Parathyroid adenoma (tissue), 2 donors: ENCODE measurements around the gene SEMA3F.

Experiments used
- H2AFZ ChIP-seq: fragments of 300-600 bp; sonication (generic); one replicate; pipeline ENCODE4 v1.7.0; 2017; ENCODE audit warnings: antibody characterized with exemption, mild to moderate bottlenecking
- H3K27ac ChIP-seq: fragments of 300-600 bp; sonication (generic); one replicate; pipeline ENCODE4 v1.7.0; 2017
- H3K27me3 ChIP-seq: fragments of 300-600 bp; sonication (generic); one replicate; pipeline ENCODE4 v1.7.0; 2017; ENCODE audit warnings: low read length; ENCODE audit not compliant: control insufficient read depth, insufficient read depth
- H3K36me3 ChIP-seq: fragments of 300-600 bp; sonication (generic); one replicate; pipeline ENCODE4 v1.7.0; 2017; ENCODE audit warnings: low read length; ENCODE audit not compliant: control insufficient read depth, insufficient read depth
- H3K4me1 ChIP-seq: fragments of 300-600 bp; sonication (generic); one replicate; pipeline ENCODE4 v1.7.0; 2017; ENCODE audit warnings: control low read depth
- H3K4me2 ChIP-seq: fragments of 300-600 bp; sonication (generic); one replicate; pipeline ENCODE4 v1.7.0; 2017; ENCODE audit warnings: low read length
- H3K4me3 ChIP-seq: fragments of 300-600 bp; sonication (generic); one replicate; pipeline ENCODE4 v1.7.0; 2017; ENCODE audit warnings: low read depth, low read length
- H3K79me2 ChIP-seq: fragments of 300-600 bp; sonication (generic); one replicate; pipeline ENCODE4 v1.7.0; 2017; ENCODE audit warnings: control low read depth
- H3K9ac ChIP-seq: fragments of 300-600 bp; sonication (generic); one replicate; pipeline ENCODE4 v1.7.0; 2017; ENCODE audit warnings: mild to moderate bottlenecking
- H3K9me3 ChIP-seq: fragments of 300-600 bp; sonication (generic); one replicate; pipeline ENCODE4 v1.7.0; 2017; ENCODE audit warnings: low read length; ENCODE audit not compliant: control insufficient read depth
- TF ChIP-seq, protein P1 (sequence below): fragments of 300-600 bp; sonication (generic); IDR thresholded peaks from one replicate; pipeline ENCODE4 v1.7.0; 2017; ENCODE audit warnings: antibody characterized with exemption, mild to moderate bottlenecking
- donor health status: primary hyperparathyroidism.

The SEMA3F gene

DNA sequence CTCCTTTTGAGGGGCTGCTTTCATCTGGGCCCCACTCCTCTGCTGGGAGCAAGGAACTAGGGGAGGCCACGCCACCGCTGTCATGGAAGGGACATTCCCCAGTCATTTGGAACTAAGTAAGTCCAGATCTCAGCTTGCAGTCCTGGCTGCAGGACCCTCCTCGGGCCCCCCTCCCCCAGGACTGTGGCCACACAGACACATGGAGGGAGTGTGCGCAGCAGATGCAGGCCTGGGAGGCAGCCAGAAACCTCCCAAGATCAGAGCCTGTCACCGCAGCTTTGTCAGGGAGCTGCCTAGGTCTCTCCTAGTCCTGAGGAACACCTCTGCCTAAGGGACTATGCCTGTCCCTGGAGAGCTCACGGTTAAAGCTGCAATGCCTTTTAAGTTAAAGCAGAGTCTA lies 7.3 kb upstream of the SEMA3F start:
- Histone ChIP-seq H2AFZ (peak overlapping the region; percentile 34), H3K27me3 (no peaks in the 10 kb centered on the region), H3K4me1 (peaks cover 55% of the 10 kb centered on the region), H3K4me2 (no peak overlapping the region), H3K4me3 (no peak overlapping the region), H3K36me3 (no peaks in the 10 kb centered on the region), H3K79me2 (no peaks in the 10 kb centered on the region), H3K9ac (no peak overlapping the region), H3K27ac (peak overlapping the region; percentile 51), H3K9me3 (no peaks in the 10 kb centered on the region)
- TF ChIP-seq, protein P1, sequence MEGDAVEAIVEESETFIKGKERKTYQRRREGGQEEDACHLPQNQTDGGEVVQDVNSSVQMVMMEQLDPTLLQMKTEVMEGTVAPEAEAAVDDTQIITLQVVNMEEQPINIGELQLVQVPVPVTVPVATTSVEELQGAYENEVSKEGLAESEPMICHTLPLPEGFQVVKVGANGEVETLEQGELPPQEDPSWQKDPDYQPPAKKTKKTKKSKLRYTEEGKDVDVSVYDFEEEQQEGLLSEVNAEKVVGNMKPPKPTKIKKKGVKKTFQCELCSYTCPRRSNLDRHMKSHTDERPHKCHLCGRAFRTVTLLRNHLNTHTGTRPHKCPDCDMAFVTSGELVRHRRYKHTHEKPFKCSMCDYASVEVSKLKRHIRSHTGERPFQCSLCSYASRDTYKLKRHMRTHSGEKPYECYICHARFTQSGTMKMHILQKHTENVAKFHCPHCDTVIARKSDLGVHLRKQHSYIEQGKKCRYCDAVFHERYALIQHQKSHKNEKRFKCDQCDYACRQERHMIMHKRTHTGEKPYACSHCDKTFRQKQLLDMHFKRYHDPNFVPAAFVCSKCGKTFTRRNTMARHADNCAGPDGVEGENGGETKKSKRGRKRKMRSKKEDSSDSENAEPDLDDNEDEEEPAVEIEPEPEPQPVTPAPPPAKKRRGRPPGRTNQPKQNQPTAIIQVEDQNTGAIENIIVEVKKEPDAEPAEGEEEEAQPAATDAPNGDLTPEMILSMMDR: no peak

DNA sequence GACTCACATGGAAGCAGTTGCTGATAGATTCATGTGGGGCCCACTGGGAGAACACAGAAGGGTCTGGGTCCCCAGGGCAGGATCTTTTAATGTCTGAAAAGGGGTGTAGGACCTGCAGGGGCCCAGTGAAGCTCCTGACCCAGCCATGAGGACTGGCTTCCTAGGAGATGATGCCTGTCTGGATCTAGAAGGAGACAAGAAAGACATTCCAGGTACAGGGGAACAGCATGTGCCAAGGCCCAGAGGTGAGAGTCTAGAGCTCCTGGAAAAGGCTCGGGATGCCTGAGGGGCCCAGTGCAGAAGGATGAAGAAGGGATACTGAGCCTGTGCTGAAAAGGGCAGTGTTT lies 4.7 kb upstream of the SEMA3F start:
- TF ChIP-seq, protein P1: no peak
- H3K9me3 ChIP-seq: no peaks in the 10 kb centered on the region
- no peaks in the 10 kb centered on the region for H3K27me3 ChIP-seq
- no peak overlapping the region for H3K4me2 ChIP-seq
- no peak overlapping the region for H3K4me3 ChIP-seq
- H3K9ac ChIP-seq: no peak overlapping the region
- H3K27ac ChIP-seq: peak overlapping the region; percentile 77
- peaks cover 70% of the 10 kb centered on the region for H3K4me1 ChIP-seq
- H2AFZ ChIP-seq: peak overlapping the region; percentile 69
- no peaks in the 10 kb centered on the region for H3K79me2 ChIP-seq
- no peaks in the 10 kb centered on the region for H3K36me3 ChIP-seq

DNA sequence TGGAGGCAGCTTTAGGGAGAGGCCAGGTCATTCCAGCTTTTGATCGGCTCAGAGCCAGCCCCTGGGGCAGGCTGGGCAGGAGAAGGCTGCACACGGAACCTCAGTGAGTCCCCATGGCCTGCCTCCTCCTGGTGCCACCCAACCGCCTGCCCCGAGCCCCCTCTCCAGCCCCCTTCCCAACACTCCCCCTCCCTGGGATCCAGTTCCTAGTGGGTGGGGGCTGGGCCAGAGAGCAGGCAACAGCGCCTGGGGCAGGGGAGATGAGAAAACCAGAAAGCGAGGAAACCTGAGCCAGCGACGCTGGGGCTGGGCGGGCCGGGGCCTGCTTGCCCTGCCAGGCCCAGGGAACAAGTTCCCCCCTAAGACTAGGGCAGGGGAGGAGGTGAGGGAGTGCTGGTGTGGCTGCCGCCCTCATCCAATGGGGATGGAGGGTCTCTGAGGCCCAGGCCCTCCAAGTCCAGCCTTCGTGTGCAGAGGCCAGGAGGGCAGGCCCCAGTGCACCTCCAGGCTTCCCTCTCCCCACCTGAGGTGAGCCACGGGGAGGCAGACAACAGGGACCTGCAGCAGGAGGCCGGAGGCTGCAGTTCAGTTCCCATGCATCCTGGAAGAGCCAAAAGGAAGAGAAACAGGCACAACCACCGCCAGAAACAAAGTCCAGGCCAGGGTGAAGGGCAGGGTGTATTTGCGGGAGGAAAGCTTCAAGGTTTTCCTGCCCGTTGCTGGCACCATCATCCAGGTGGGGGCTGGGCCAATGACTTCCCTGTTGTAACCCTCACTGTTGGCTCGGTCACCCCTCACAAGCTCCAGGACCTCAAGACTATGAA lies 4.0 kb upstream of the SEMA3F start:
- peaks cover 74% of the 10 kb centered on the region for H3K4me1 ChIP-seq
- H3K4me3 ChIP-seq: no peak overlapping the region
- TF ChIP-seq, protein P1: no peak
- no peaks in the 10 kb centered on the region for H3K79me2 ChIP-seq
- no peaks in the 10 kb centered on the region for H3K27me3 ChIP-seq
- peak overlapping the region; percentile 69 for H2AFZ ChIP-seq
- H3K9me3 ChIP-seq: no peaks in the 10 kb centered on the region
- H3K4me2 ChIP-seq: no peak overlapping the region
- H3K9ac ChIP-seq: no peak overlapping the region
- no peaks in the 10 kb centered on the region for H3K36me3 ChIP-seq
- H3K27ac ChIP-seq: peak overlapping the region; percentile 77

DNA sequence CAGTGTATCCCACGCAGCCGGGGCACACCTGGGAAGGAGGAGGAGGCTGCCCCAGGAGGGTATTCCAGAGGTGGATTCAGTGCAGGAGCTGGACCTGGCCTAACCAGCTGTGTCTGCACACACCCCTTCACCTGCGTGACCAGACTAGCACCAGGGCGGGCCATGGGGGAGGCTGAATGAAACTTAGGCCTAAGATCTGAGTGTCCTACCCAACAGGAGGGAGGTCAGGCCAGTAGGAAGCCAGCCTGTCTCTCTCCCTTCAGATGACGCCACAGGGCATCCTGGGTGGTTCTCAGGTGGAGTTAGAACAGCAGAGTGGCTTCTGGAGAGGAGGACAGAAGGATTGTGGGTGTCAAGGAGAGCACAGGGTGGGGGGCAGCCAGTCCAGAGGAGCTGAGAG lies 3.4 kb upstream of the SEMA3F start:
- no peaks in the 10 kb centered on the region for H3K9me3 ChIP-seq
- H3K27me3 ChIP-seq: no peaks in the 10 kb centered on the region
- no peak overlapping the region for H3K4me3 ChIP-seq
- TF ChIP-seq, protein P1: no peak
- H3K4me1 ChIP-seq: peaks cover 74% of the 10 kb centered on the region
- H3K36me3 ChIP-seq: no peaks in the 10 kb centered on the region
- peak overlapping the region; percentile 69 for H2AFZ ChIP-seq
- no peak overlapping the region for H3K9ac ChIP-seq
- no peak overlapping the region for H3K4me2 ChIP-seq
- H3K79me2 ChIP-seq: no peaks in the 10 kb centered on the region
- peak overlapping the region; percentile 77 for H3K27ac ChIP-seq
